C4-2B (cell line): ENCODE data around the gene ETS1.

Source experiments
- ZFX ChIP-seq: fragments of 450-650 bp; IDR thresholded peaks from 2 replicates; pipeline ENCODE4 v1.6.1; 2017
- TF ChIP-seq, protein P1 (sequence below): fragments of 450-650 bp; conservative IDR thresholded peaks from 2 replicates; pipeline ENCODE4 v1.5.1; 2017; ENCODE audit warnings: mild to moderate bottlenecking

- TF ChIP-seq, protein P1, sequence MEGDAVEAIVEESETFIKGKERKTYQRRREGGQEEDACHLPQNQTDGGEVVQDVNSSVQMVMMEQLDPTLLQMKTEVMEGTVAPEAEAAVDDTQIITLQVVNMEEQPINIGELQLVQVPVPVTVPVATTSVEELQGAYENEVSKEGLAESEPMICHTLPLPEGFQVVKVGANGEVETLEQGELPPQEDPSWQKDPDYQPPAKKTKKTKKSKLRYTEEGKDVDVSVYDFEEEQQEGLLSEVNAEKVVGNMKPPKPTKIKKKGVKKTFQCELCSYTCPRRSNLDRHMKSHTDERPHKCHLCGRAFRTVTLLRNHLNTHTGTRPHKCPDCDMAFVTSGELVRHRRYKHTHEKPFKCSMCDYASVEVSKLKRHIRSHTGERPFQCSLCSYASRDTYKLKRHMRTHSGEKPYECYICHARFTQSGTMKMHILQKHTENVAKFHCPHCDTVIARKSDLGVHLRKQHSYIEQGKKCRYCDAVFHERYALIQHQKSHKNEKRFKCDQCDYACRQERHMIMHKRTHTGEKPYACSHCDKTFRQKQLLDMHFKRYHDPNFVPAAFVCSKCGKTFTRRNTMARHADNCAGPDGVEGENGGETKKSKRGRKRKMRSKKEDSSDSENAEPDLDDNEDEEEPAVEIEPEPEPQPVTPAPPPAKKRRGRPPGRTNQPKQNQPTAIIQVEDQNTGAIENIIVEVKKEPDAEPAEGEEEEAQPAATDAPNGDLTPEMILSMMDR, result no peak
- no peak for TF ChIP-seq ZFX
Measured at GRCh38 chr11:128502726-128503125, 84.6 kb downstream of the ETS1 start.
